ENCODE results near the gene GRID2. TPM values are rescaled to one million over a fixed set of nuclear protein-coding genes. Genes with fewer than 3 reads are reported as not detected.

The GRID2 gene
- total and polyA plus RNA-seq, 12 donors: 0.55 to 4.0 (median 2.0) TPM

- Histone ChIP-seq H3K4me1 (replicated peaks in 1 of 2) (no peaks in the 10 kb centered on the region), H3K4me3 (no peak overlapping the region), H3K27me3 (no peaks in the 10 kb centered on the region), H3K9me3 (replicated peaks in 1 of 3) (no peaks in the 10 kb centered on the region), H3K27ac (no peak overlapping the region), H3K36me3 (replicated peaks in 1 of 2) (no peaks in the 10 kb centered on the region)
- TF ChIP-seq, protein P1, sequence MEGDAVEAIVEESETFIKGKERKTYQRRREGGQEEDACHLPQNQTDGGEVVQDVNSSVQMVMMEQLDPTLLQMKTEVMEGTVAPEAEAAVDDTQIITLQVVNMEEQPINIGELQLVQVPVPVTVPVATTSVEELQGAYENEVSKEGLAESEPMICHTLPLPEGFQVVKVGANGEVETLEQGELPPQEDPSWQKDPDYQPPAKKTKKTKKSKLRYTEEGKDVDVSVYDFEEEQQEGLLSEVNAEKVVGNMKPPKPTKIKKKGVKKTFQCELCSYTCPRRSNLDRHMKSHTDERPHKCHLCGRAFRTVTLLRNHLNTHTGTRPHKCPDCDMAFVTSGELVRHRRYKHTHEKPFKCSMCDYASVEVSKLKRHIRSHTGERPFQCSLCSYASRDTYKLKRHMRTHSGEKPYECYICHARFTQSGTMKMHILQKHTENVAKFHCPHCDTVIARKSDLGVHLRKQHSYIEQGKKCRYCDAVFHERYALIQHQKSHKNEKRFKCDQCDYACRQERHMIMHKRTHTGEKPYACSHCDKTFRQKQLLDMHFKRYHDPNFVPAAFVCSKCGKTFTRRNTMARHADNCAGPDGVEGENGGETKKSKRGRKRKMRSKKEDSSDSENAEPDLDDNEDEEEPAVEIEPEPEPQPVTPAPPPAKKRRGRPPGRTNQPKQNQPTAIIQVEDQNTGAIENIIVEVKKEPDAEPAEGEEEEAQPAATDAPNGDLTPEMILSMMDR (IDR thresholded peaks at IDR 0.05): no peak
- no peak for TF ChIP-seq POLR2A (IDR thresholded peaks at IDR 0.05)
- intact Hi-C loops (cut with DNase I): no loop called here
- WGBS, 4 donors: 72 to 85% (median 82%) methylated on average over 4 of the region's 4 CpGs
- DNase-seq: no peak
Observed at GRCh38 chr4:92843784-92844183, 540.0 kb downstream of the GRID2 start.

DNA sequence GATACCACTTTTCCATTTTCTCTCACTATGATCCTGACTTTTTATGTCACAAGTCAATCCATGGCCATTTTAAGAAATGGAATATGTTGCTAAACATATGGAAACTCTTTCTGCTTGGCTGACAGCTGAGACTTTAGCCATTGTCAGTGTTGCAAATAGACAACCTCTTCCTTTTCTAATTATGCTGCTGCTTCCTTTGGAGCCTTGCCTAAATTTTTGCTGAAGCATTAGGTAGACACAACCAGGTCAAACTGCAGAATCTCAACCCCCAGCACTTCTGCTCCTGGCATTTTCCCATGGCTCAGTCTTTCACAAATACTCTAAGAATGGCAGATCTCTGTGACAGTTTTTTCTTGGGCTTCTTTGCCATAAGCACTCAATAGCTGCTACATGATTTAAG is 543.3 kb downstream of the GRID2 start:
- Histone ChIP-seq H3K9me3 (replicated peaks in 1 of 3) (no peaks in the 10 kb centered on the region), H3K4me1 (replicated peaks in 1 of 2) (no peaks in the 10 kb centered on the region), H3K27ac (no peak overlapping the region), H3K27me3 (no peaks in the 10 kb centered on the region), H3K4me3 (no peak overlapping the region), H3K36me3 (replicated peaks in 1 of 2) (no peaks in the 10 kb centered on the region)
- intact Hi-C loops (cut with DNase I): no loop called here
- no peak for DNase-seq
- TF ChIP-seq, protein P1 (IDR thresholded peaks at IDR 0.05): no peak
- TF ChIP-seq POLR2A (IDR thresholded peaks at IDR 0.05): no peak

- no peak overlapping the region for H3K4me3 ChIP-seq
- H3K27me3 ChIP-seq: no peaks in the 10 kb centered on the region
- H3K36me3 ChIP-seq (replicated peaks in 1 of 2): no peaks in the 10 kb centered on the region
- H3K4me1 ChIP-seq (replicated peaks in 1 of 2): no peaks in the 10 kb centered on the region
- no peak for TF ChIP-seq POLR2A (IDR thresholded peaks at IDR 0.05)
- TF ChIP-seq, protein P1 (IDR thresholded peaks at IDR 0.05): no peak
- no peak for DNase-seq
- no peaks in the 10 kb centered on the region for H3K9me3 ChIP-seq (replicated peaks in 1 of 3)
- intact Hi-C loops (cut with DNase I): no loop called here
- no peak overlapping the region for H3K27ac ChIP-seq
Observed at GRCh38 chr4:92862509-92862908, 558.7 kb downstream of the GRID2 start.

- no peak for DNase-seq
- Histone ChIP-seq H3K4me3 (no peak overlapping the region), H3K27ac (no peak overlapping the region), H3K4me1 (replicated peaks in 1 of 2) (no peaks in the 10 kb centered on the region), H3K36me3 (replicated peaks in 1 of 2) (no peaks in the 10 kb centered on the region), H3K27me3 (no peaks in the 10 kb centered on the region), H3K9me3 (replicated peaks in 1 of 3) (no peaks in the 10 kb centered on the region)
- intact Hi-C loops (cut with DNase I): no loop called here
- TF ChIP-seq POLR2A (IDR thresholded peaks at IDR 0.05): no peak
- TF ChIP-seq, protein P1 (IDR thresholded peaks at IDR 0.05): no peak
- WGBS, 4 donors: 47 to 81% (median 58%) methylated on average over 1 of the region's 1 CpG
Observed at GRCh38 chr4:92864096-92864495, 560.3 kb downstream of the GRID2 start.
